ENCODE results near the gene CHIC2. TPM values are rescaled to one million over a fixed set of nuclear protein-coding genes. Genes with fewer than 3 reads are reported as not detected.

CHIC2 gene
- total RNA-seq, 1 donor from 2014 or later = 16.5 TPM

GRCh38 chr4:54066718-54067129 is 2.3 kb upstream of the CHIC2 start:
- peaks cover 18% of the 10 kb centered on the region for H3K4me1 Mint-ChIP-seq (ENCODE audit: unreplicated experiment)
- peak overlapping the region; percentile 9 for H3K4me3 Mint-ChIP-seq
- no peak for TF ChIP-seq CTCF (conservative IDR thresholded peaks at IDR 0.05)
- H3K36me3 Mint-ChIP-seq = no peaks in the 10 kb centered on the region
- H3K9me3 Mint-ChIP-seq = no peaks in the 10 kb centered on the region
- H3K27ac Mint-ChIP-seq = peak overlapping the region; percentile 31
- no peak for DNase-seq (ENCODE audit: extremely low spot score, unreplicated experiment)
- no peaks in the 10 kb centered on the region for H3K27me3 Mint-ChIP-seq

- H3K4me3 Mint-ChIP-seq = peak overlapping the region; percentile 95
- peak overlapping the region; percentile 93 for H3K27ac Mint-ChIP-seq
- peaks cover 21% of the 10 kb centered on the region for H3K4me1 Mint-ChIP-seq (ENCODE audit: unreplicated experiment)
- no peak for DNase-seq (ENCODE audit: extremely low spot score, unreplicated experiment)
- H3K9me3 Mint-ChIP-seq = no peaks in the 10 kb centered on the region
- H3K27me3 Mint-ChIP-seq = no peaks in the 10 kb centered on the region
- H3K36me3 Mint-ChIP-seq = no peaks in the 10 kb centered on the region
- TF ChIP-seq CTCF (conservative IDR thresholded peaks at IDR 0.05) = no peak
These were observed 1.6 kb upstream of the CHIC2 start for GRCh38 chr4:54066088-54066415.

GRCh38 chr4:54065282-54066087 is 1.1 kb upstream of the CHIC2 start:
- Mint-ChIP-seq H3K4me1 (ENCODE audit: unreplicated experiment) (peaks cover 21% of the 10 kb centered on the region), H3K4me3 (peak overlapping the region; percentile 95), H3K36me3 (no peaks in the 10 kb centered on the region), H3K9me3 (no peaks in the 10 kb centered on the region), H3K27me3 (no peaks in the 10 kb centered on the region), H3K27ac (peak overlapping the region; percentile 93)
- no peak for DNase-seq (ENCODE audit: extremely low spot score, unreplicated experiment)
- TF ChIP-seq CTCF (conservative IDR thresholded peaks at IDR 0.05) = no peak

- no peaks in the 10 kb centered on the region for H3K36me3 Mint-ChIP-seq
- no peaks in the 10 kb centered on the region for H3K9me3 Mint-ChIP-seq
- H3K4me3 Mint-ChIP-seq = peak overlapping the region; percentile 95
- peak; percentile 70 for DNase-seq (ENCODE audit: extremely low spot score, unreplicated experiment)
- no peaks in the 10 kb centered on the region for H3K27me3 Mint-ChIP-seq
- H3K4me1 Mint-ChIP-seq (ENCODE audit: unreplicated experiment) = peaks cover 29% of the 10 kb centered on the region
- H3K27ac Mint-ChIP-seq = peak overlapping the region; percentile 93
- no peak for TF ChIP-seq CTCF (conservative IDR thresholded peaks at IDR 0.05)
These were observed 578 bp downstream of the CHIC2 start for GRCh38 chr4:54063737-54064316.

GRCh38 chr4:54063229-54063628 is 1.2 kb downstream of the CHIC2 start:
- H3K9me3 Mint-ChIP-seq = no peaks in the 10 kb centered on the region
- no peak for DNase-seq (ENCODE audit: extremely low spot score, unreplicated experiment)
- H3K36me3 Mint-ChIP-seq = no peaks in the 10 kb centered on the region
- peaks cover 29% of the 10 kb centered on the region for H3K4me1 Mint-ChIP-seq (ENCODE audit: unreplicated experiment)
- peak overlapping the region; percentile 95 for H3K4me3 Mint-ChIP-seq
- H3K27ac Mint-ChIP-seq = peak overlapping the region; percentile 93
- no peak for TF ChIP-seq CTCF (conservative IDR thresholded peaks at IDR 0.05)
- no peaks in the 10 kb centered on the region for H3K27me3 Mint-ChIP-seq
